ENCODE data around the gene TRIM71. TPM values are rescaled to one million over a fixed set of nuclear protein-coding genes. Genes with fewer than 3 reads are reported as not detected.

Gene TRIM71
- total and polyA plus RNA-seq, 2 experiments from 2014 or later, result under 0.01 to 0.03 TPM

DNA sequence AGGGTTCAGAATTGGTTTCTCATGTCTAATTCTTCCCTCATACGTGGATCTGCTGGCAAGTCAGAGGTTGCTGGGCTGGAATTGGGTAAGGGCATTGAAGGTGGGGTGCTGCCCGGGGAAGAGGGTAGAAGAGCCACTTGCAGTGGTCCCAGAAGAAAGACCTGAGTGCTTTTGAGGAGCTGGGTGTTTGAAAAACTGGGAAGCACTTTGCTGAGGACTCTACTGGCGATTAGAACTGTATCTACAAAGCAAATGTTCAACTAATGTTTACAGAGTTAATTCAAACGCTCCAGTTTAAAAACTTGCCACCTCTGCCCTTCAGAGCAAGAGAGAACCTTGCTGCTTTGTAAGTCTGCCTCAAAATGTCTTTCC is 21.9 kb downstream of the TRIM71 start:
- Histone ChIP-seq H3K36me3 (ENCODE audit: low read depth) (no peaks in the 10 kb centered on the region), H3F3A (ENCODE audit: insufficient read depth) (no peaks in the 10 kb centered on the region), H3K9me3 (ENCODE audit: low read depth) (no peaks in the 10 kb centered on the region), H3K79me2 (ENCODE audit: insufficient read depth) (no peaks in the 10 kb centered on the region), H3K4me1 (ENCODE audit: insufficient read depth) (no peaks in the 10 kb centered on the region), H3K9me2 (ENCODE audit: insufficient read depth) (no peaks in the 10 kb centered on the region), H2AFZ (no peak overlapping the region), H3K27ac (no peak overlapping the region), H4K20me1 (ENCODE audit: insufficient read depth) (no peaks in the 10 kb centered on the region), H3K4me3 (no peak overlapping the region), H3K4me2 (ENCODE audit: unreplicated experiment) (no peak overlapping the region), H3K9ac (no peak overlapping the region), H3K27me3 (replicated peaks; ENCODE audit: insufficient read depth) (peaks cover 26% of the 10 kb centered on the region)
- WGBS, 2 experiments (ENCODE audit: low coverage in 1 of 2, low lambda C conversion rate in 2 of 2, missing lambda C conversion rate in 2 of 2), result 41 to 42% methylated on average over 4 of the region's 4 CpGs
- no peak for TF ChIP-seq EZH2 (IDR thresholded peaks at IDR 0.05; ENCODE audit: insufficient read depth, poor library complexity, severe bottlenecking)
- no peak for TF ChIP-seq EZH2phosphoT487 (IDR thresholded peaks at IDR 0.05; ENCODE audit: insufficient read depth, low read depth)
- no peak for DNase-seq
- in situ Hi-C loops (cut with MboI), result no loop called here

DNA sequence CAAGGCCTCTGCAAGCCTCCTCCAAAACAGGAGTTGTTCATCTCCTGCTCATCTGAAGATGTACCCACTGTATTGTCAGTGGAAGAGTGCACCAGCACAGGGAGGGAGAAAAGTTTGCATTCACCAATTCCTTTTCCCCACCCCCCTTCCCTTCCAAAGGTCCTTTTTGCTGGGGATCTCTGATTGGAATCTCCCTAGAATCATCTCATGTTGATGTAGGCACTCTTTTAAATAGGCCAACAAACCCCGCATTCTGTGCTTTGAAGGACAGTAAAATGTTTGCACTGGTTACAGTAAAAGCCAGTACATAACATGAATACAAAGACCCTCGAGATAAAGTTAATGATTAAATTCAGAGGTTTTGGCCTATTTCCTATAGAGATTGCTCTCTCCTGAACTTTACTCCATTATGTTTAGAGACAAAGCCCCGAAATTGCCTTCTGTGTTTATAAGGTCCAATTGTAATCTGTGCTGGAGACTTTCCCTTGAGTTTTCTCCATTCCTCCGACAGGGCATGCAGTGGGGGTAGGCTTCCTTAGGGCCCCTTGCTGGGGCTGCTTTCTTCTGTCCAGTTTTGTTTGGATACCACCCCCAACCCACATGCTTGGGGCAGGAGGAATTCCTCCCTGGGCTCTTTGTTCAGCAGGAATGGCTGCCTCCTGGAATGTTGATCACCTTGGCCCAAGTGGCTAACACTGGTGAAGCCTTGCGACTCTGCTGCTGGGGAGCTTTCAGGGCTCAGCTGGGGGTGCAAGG is 22.5 kb downstream of the TRIM71 start:
- Histone ChIP-seq H3F3A (ENCODE audit: insufficient read depth) (no peaks in the 10 kb centered on the region), H3K9me2 (ENCODE audit: insufficient read depth) (no peaks in the 10 kb centered on the region), H3K79me2 (ENCODE audit: insufficient read depth) (no peaks in the 10 kb centered on the region), H4K20me1 (ENCODE audit: insufficient read depth) (no peaks in the 10 kb centered on the region), H3K27ac (no peak overlapping the region), H2AFZ (no peak overlapping the region), H3K27me3 (replicated peaks; ENCODE audit: insufficient read depth) (peaks cover 25% of the 10 kb centered on the region), H3K9me3 (ENCODE audit: low read depth) (no peaks in the 10 kb centered on the region), H3K4me3 (no peak overlapping the region), H3K4me2 (ENCODE audit: unreplicated experiment) (no peak overlapping the region), H3K36me3 (ENCODE audit: low read depth) (no peaks in the 10 kb centered on the region), H3K9ac (no peak overlapping the region), H3K4me1 (ENCODE audit: insufficient read depth) (no peaks in the 10 kb centered on the region)
- in situ Hi-C loops (cut with MboI), result no loop called here
- DNase-seq, result no peak
- TF ChIP-seq EZH2phosphoT487 (IDR thresholded peaks at IDR 0.05; ENCODE audit: insufficient read depth, low read depth), result no peak
- TF ChIP-seq EZH2 (IDR thresholded peaks at IDR 0.05; ENCODE audit: insufficient read depth, poor library complexity, severe bottlenecking), result no peak
- 57 to 59% methylated on average over 5 of the region's 5 CpGs for WGBS, 2 experiments (ENCODE audit: low coverage in 1 of 2, low lambda C conversion rate in 2 of 2, missing lambda C conversion rate in 2 of 2)

GRCh38 chr3:32841341-32841740 is 23.5 kb downstream of the TRIM71 start:
- H3K27me3 ChIP-seq (replicated peaks; ENCODE audit: insufficient read depth), result peaks cover 14% of the 10 kb centered on the region
- no peak overlapping the region for H3K9ac ChIP-seq
- no peaks in the 10 kb centered on the region for H4K20me1 ChIP-seq (ENCODE audit: insufficient read depth)
- TF ChIP-seq EZH2phosphoT487 (IDR thresholded peaks at IDR 0.05; ENCODE audit: insufficient read depth, low read depth), result no peak
- TF ChIP-seq EZH2 (IDR thresholded peaks at IDR 0.05; ENCODE audit: insufficient read depth, poor library complexity, severe bottlenecking), result no peak
- in situ Hi-C loops (cut with MboI), result no loop called here
- DNase-seq, result no peak
- H3K27ac ChIP-seq, result no peak overlapping the region
- no peaks in the 10 kb centered on the region for H3K79me2 ChIP-seq (ENCODE audit: insufficient read depth)
- no peaks in the 10 kb centered on the region for H3K9me3 ChIP-seq (ENCODE audit: low read depth)
- H3K9me2 ChIP-seq (ENCODE audit: insufficient read depth), result no peaks in the 10 kb centered on the region
- no peak overlapping the region for H3K4me2 ChIP-seq (ENCODE audit: unreplicated experiment)
- WGBS, 2 experiments (ENCODE audit: low coverage in 1 of 2, low lambda C conversion rate in 2 of 2, missing lambda C conversion rate in 2 of 2), result 53 to 55% methylated on average over 12 of the region's 12 CpGs
- H3K36me3 ChIP-seq (ENCODE audit: low read depth), result no peaks in the 10 kb centered on the region
- H3F3A ChIP-seq (ENCODE audit: insufficient read depth), result no peaks in the 10 kb centered on the region
- H3K4me3 ChIP-seq, result no peak overlapping the region
- H3K4me1 ChIP-seq (ENCODE audit: insufficient read depth), result no peaks in the 10 kb centered on the region
- no peak overlapping the region for H2AFZ ChIP-seq

DNA sequence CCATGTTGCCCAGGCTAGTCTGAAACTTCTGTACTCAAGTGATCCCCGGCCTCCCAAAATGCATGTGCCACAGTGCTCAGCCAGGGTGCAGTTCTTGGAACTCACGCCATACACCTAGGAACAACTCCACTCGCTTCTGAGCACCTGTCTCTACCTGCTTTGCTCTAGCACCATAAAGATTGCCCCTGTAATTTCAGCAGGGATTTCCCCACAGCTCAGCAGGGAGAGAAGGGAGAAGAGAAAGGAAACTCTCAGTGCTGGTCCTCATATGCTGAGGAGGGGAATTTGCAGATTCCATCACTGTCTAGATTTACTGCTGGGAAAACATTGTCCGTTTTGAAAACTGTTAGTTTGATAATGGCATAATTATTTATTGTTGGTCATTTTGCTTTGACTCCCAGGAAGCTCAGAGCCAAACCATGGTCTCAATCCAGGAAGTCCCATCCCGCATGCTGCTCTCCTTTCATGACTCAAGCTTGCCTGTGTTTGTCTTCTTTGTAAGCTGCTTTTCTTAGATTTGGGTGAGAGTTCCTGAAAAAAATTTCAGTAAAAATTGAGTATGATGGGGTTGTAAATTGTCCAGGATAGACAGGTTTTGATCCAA is 24.2 kb downstream of the TRIM71 start:
- no peak overlapping the region for H3K27ac ChIP-seq
- no peak overlapping the region for H3K4me2 ChIP-seq (ENCODE audit: unreplicated experiment)
- peaks cover 8% of the 10 kb centered on the region for H3K27me3 ChIP-seq (replicated peaks; ENCODE audit: insufficient read depth)
- 56 to 60% methylated on average over 5 of the region's 5 CpGs for WGBS, 2 experiments (ENCODE audit: low coverage in 1 of 2, low lambda C conversion rate in 2 of 2, missing lambda C conversion rate in 2 of 2)
- no peaks in the 10 kb centered on the region for H3K79me2 ChIP-seq (ENCODE audit: insufficient read depth)
- in situ Hi-C loops (cut with MboI), result no loop called here
- no peak for TF ChIP-seq EZH2phosphoT487 (IDR thresholded peaks at IDR 0.05; ENCODE audit: insufficient read depth, low read depth)
- H3K4me1 ChIP-seq (ENCODE audit: insufficient read depth), result no peaks in the 10 kb centered on the region
- no peak overlapping the region for H2AFZ ChIP-seq
- no peak overlapping the region for H3K4me3 ChIP-seq
- H3F3A ChIP-seq (ENCODE audit: insufficient read depth), result no peaks in the 10 kb centered on the region
- H3K9me3 ChIP-seq (ENCODE audit: low read depth), result no peaks in the 10 kb centered on the region
- no peaks in the 10 kb centered on the region for H3K9me2 ChIP-seq (ENCODE audit: insufficient read depth)
- no peak overlapping the region for H3K9ac ChIP-seq
- H4K20me1 ChIP-seq (ENCODE audit: insufficient read depth), result no peaks in the 10 kb centered on the region
- H3K36me3 ChIP-seq (ENCODE audit: low read depth), result no peaks in the 10 kb centered on the region
- DNase-seq, result no peak

Measured in GM23248 (cell line).